Measurements from ENCODE around the gene TXLNB. TPM values are rescaled to one million over a fixed set of nuclear protein-coding genes. Genes with fewer than 3 reads are reported as not detected.

The TXLNB gene
- polyA plus RNA-seq, 1 of the 3 experiments (the other 2 are of a cell fraction): 0.12 TPM

GRCh38 chr6:139249395-139249794 lies 42.4 kb downstream of the TXLNB start:
- CTCF ChIA-PET: interaction anchor here (1.1 kb wide), 1 partner anchor 25 kb away, joined by 3 read pairs; no protein-coding TSS in a partner anchor
- no peaks in the 10 kb centered on the region for H3K9me2 ChIP-seq
- no peak overlapping the region for H3K4me3 ChIP-seq (ENCODE audit: low read depth in 2 of 2, low read length in 1 of 2)
- H2AFZ ChIP-seq (ENCODE audit: low read depth): no peak overlapping the region
- POLR2A ChIA-PET: no interaction called here
- no peak overlapping the region for H3K4me2 ChIP-seq
- H3K79me2 ChIP-seq (ENCODE audit: insufficient read depth): no peaks in the 10 kb centered on the region
- no peaks in the 10 kb centered on the region; the same call in 1 of the 2 replicates for H3K27me3 ChIP-seq (ENCODE audit: insufficient read depth)
- 8% methylated on average over 4 of the region's 4 CpGs for WGBS (ENCODE audit: low lambda C conversion rate)
- H4K20me1 ChIP-seq (ENCODE audit: insufficient read depth): no peaks in the 10 kb centered on the region
- no peaks in the 10 kb centered on the region for H3K4me1 ChIP-seq (ENCODE audit: control insufficient read depth in 1 of 2, insufficient read depth in 2 of 2, low read depth in 1 of 2, low read length in 1 of 2)
- no peak overlapping the region for H3K27ac ChIP-seq (ENCODE audit: low read depth in 2 of 2, low read length in 1 of 2)
- no peaks in the 10 kb centered on the region for H3F3A ChIP-seq (replicated peaks; ENCODE audit: insufficient read depth)
- H3K9ac ChIP-seq: no peak overlapping the region
- TF ChIP-seq TCF12 (IDR thresholded peaks at IDR 0.05) (no peak), SIN3A (IDR thresholded peaks at IDR 0.05; ENCODE audit: borderline replicate concordance, low read depth, low read length) (no peak), YY1 (IDR thresholded peaks at IDR 0.05; ENCODE audit: low read depth) (no peak), USF1 (IDR thresholded peaks at IDR 0.05; ENCODE audit: borderline replicate concordance, low read depth) (no peak), MXI1 (IDR thresholded peaks at IDR 0.05; ENCODE audit: low read depth, low read length) (no peak), TEAD4 (IDR thresholded peaks at IDR 0.05; ENCODE audit: borderline replicate concordance, insufficient read depth) (no peak), PBX3 (IDR thresholded peaks at IDR 0.05) (no peak), RFX5 (IDR thresholded peaks at IDR 0.05; ENCODE audit: low read length) (no peak), FOXJ3 (CRISPR knock-in tag; IDR thresholded peaks at IDR 0.05) (no peak), NFIC (IDR thresholded peaks at IDR 0.05; ENCODE audit: borderline replicate concordance) (no peak), FOSL2 (IDR thresholded peaks at IDR 0.05; ENCODE audit: borderline replicate concordance, low read depth) (no peak), MAX (IDR thresholded peaks at IDR 0.05; ENCODE audit: low read depth) (no peak), TAF1 (IDR thresholded peaks at IDR 0.05; ENCODE audit: borderline replicate concordance, low read depth, low read length) (no peak), GATA2 (CRISPR knock-in tag; IDR thresholded peaks at IDR 0.05) (no peak), RXRA (IDR thresholded peaks at IDR 0.05; ENCODE audit: borderline replicate concordance, low read depth) (no peak), REST (IDR thresholded peaks at IDR 0.05; ENCODE audit: low read depth, low read length) (no peak)
- DNase-seq: no peak
- no peaks in the 10 kb centered on the region for H3K36me3 ChIP-seq (replicated peaks in 1 of 2; ENCODE audit: control insufficient read depth in 1 of 2, insufficient read depth in 2 of 2, low read length in 1 of 2)
- H3K9me3 ChIP-seq: no peaks in the 10 kb centered on the region
